ENCODE results near the gene ARHGAP45. TPM values are rescaled to one million over a fixed set of nuclear protein-coding genes. Genes with fewer than 3 reads are reported as not detected.

ARHGAP45 gene
- total and polyA plus RNA-seq, 8 donors: 5.1 to 21.6 (median 11.2) TPM

DNA sequence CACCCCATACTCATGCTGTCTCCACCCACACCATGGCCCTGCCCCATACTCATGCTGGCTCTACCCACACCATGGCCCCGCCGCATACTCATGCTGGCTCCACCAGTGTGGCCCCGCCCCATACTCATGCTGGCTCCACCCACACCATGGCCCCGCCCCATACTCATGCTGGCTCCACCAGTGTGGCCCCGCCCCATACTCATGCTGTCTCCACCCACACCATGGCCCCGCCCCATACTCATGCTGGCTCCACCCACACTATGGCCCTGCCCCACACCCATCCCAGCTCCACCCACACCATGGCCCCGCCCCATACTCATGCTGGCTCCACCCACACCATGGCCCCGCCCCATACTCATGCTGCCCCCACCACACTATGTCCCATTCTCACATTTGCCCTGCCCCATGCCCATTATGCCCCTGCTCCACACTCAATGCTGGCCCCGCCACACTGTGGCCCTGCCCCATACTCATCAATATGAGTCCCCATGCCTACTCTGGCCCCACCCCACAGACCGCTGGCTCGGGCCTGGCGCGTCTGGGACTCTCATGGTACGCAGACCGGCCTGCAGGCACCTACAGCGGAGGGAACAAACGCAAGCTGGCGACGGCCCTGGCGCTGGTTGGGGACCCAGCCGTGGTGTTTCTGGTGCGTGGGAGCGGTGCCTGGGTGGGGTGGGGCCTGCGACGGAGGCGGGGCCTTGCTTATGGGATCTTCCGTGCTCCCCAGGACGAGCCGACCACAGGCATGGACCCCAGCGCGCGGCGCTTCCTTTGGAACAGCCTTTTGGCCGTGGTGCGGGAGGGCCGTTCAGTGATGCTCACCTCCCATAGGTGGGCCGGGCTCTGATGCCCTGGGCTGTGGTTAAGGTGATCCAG lies 3.7 kb upstream of the ARHGAP45 start:
- ATAC-seq: no peak
- DNase-seq: peak in 1 of 6 donors; percentile 39
- no peak overlapping the region for H3K4me3 ChIP-seq
- 66 to 93% methylated on average over 34 to 37 of the region's 37 CpGs for WGBS, 2 donors
- no peaks in the 10 kb centered on the region for H3K9me3 ChIP-seq
- TF ChIP-seq, protein P1, sequence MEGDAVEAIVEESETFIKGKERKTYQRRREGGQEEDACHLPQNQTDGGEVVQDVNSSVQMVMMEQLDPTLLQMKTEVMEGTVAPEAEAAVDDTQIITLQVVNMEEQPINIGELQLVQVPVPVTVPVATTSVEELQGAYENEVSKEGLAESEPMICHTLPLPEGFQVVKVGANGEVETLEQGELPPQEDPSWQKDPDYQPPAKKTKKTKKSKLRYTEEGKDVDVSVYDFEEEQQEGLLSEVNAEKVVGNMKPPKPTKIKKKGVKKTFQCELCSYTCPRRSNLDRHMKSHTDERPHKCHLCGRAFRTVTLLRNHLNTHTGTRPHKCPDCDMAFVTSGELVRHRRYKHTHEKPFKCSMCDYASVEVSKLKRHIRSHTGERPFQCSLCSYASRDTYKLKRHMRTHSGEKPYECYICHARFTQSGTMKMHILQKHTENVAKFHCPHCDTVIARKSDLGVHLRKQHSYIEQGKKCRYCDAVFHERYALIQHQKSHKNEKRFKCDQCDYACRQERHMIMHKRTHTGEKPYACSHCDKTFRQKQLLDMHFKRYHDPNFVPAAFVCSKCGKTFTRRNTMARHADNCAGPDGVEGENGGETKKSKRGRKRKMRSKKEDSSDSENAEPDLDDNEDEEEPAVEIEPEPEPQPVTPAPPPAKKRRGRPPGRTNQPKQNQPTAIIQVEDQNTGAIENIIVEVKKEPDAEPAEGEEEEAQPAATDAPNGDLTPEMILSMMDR (IDR thresholded peaks at IDR 0.05): no peak
- H3K4me1 ChIP-seq: peaks cover 0 to 10% (median 9%) of the 10 kb centered on the region in 3 donors
- no peak overlapping the region for H3K27ac ChIP-seq
- H3K36me3 ChIP-seq: no peaks in the 10 kb centered on the region
- intact Hi-C loops (cut with DNase I): no loop called here
- peaks cover 0 to 10% (median 2%) of the 10 kb centered on the region in 4 donors for H3K27me3 ChIP-seq
- no peak for FAIRE-seq

DNA sequence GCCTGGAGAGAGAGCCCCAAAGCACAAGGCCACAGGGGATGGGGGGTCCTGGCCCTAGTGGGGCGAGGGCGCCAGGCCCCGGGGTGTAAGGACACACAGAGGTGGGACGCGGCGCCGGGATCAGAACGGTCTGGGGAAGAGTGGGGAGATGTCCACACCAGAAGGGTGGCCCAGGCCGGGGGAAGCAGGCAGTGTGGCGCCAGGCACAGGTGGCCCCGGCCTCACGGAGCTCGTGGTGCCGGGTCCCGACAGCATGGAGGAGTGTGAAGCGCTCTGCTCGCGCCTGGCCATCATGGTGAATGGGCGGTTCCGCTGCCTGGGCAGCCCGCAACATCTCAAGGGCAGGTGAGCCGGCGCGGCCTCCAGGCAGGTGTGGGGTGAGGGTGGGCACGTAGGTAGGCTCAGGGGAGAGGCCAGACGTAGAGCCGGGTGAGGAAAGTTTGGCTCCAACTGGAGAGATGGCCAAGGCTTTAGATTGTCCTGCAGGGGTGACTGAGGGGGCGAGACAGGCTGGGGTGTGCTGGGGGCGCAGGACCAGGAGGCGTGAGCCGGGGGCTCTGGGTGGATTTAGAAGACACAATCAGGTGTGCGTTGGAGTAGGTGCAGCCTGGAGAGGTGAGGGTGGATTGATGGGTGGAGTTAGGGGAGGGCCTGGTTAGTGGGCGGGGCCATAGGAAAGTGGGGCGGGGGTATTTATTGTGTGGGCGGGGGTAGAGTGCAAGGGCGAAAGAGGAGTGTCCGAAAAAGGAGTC lies 2.9 kb upstream of the ARHGAP45 start:
- Histone ChIP-seq H3K27ac (no peak overlapping the region), H3K27me3 (peaks cover 0 to 19% (median 2%) of the 10 kb centered on the region in 4 donors), H3K4me1 (peaks cover 0 to 10% (median 9%) of the 10 kb centered on the region in 3 donors), H3K9me3 (no peaks in the 10 kb centered on the region), H3K36me3 (no peaks in the 10 kb centered on the region), H3K4me3 (no peak overlapping the region)
- WGBS, 2 donors: 50 to 85% methylated on average over 37 of the region's 37 CpGs
- DNase-seq (peak in 1 of 6 donors; percentile 81), FAIRE-seq (no peak), ATAC-seq (no peak)
- TF ChIP-seq, protein P1 (IDR thresholded peaks at IDR 0.05): no peak
- intact Hi-C loops (cut with DNase I): no loop called here

DNA sequence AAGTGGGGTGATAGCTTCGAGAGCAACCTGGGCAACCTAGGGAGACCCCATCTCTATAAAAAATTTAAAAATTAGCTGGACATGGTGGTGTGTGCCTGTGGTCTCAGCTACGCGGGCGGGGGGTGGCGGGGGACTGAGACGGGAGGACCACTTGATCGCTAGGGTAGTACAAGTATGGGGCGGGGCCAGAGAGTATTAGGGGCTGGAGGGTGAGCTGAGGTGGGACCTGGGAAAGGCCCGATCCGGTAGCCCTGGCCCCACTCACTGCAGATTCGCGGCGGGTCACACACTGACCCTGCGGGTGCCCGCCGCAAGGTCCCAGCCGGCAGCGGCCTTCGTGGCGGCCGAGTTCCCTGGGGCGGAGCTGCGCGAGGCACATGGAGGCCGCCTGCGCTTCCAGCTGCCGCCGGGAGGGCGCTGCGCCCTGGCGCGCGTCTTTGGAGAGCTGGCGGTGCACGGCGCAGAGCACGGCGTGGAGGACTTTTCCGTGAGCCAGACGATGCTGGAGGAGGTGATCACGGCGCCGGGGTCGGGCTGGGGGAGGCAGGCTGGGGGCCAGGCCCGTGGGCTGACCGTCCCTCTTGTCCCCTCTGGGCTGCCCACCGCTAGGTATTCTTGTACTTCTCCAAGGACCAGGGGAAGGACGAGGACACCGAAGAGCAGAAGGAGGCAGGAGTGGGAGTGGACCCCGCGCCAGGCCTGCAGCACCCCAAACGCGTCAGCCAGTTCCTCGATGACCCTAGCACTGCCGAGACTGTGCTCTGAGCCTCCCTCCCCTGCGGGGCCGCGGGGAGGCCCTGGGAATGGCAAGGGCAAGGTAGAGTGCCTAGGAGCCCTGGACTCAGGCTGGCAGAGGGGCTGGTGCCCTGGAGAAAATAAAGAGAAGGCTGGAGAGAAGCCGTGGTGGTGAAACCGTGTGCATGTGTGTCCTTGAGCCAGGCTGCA lies 2.0 kb upstream of the ARHGAP45 start:
- WGBS, 2 donors: 8 to 10% methylated on average over 47 to 60 of the region's 60 CpGs
- Histone ChIP-seq H3K4me3 (no peak overlapping the region), H3K36me3 (no peaks in the 10 kb centered on the region), H3K27me3 (peaks cover 0 to 23% (median 2%) of the 10 kb centered on the region in 4 donors), H3K9me3 (no peaks in the 10 kb centered on the region), H3K27ac (no peak overlapping the region), H3K4me1 (peaks cover 0 to 10% (median 9%) of the 10 kb centered on the region in 3 donors)
- intact Hi-C loops (cut with DNase I): no loop called here
- ATAC-seq (peak; percentile 81 to 83 (median 82)), DNase-seq (peak in 4 of 6 donors; percentile 70 to 90 (median 80)), FAIRE-seq (no peak)
- TF ChIP-seq, protein P1 (IDR thresholded peaks at IDR 0.05): peak; percentile 63 to 90 (median 74)

DNA sequence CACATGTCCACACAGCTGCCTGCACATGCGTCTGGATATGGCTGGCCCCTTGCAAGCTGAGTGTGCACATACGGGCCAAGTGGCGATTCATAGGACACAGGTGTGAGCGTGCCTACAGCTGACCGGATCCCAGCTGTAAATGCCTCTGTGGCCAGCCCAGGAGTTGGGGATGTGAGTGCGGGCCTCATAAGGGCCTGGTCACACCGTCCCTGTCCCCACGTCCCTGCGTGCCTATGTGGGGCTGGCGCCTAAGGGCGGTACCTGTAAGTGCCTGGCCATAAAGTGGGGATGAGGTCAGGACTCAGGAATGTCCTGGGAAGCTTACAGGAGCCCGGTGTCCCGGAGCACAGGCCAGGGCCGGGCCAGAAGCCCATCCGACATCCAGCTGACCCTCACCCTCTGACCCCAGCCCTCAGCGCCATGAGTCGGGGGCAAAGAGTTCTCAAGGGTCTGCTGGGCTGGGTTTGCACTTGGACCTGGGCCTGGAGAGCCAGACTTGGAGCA lies 1.3 kb upstream of the ARHGAP45 start:
- peaks cover 0 to 31% (median 2%) of the 10 kb centered on the region in 4 donors for H3K27me3 ChIP-seq
- 42 to 44% methylated on average over 17 of the region's 17 CpGs for WGBS, 2 donors
- no peaks in the 10 kb centered on the region for H3K9me3 ChIP-seq
- DNase-seq (peak in 1 of 6 donors; percentile 61), FAIRE-seq (no peak), ATAC-seq (peak in 3 of 4 donors; percentile 5 to 22 (median 8))
- TF ChIP-seq, protein P1 (IDR thresholded peaks at IDR 0.05): no peak
- no peak overlapping the region for H3K4me3 ChIP-seq
- peaks cover 0 to 10% (median 9%) of the 10 kb centered on the region in 3 donors for H3K4me1 ChIP-seq
- H3K36me3 ChIP-seq: no peaks in the 10 kb centered on the region
- intact Hi-C loops (cut with DNase I): no loop called here
- no peak overlapping the region for H3K27ac ChIP-seq
